ENCODE results near the gene CADM1. TPM values are rescaled to one million over a fixed set of nuclear protein-coding genes. Genes with fewer than 3 reads are reported as not detected.

The CADM1 gene
- total RNA-seq, 1 donor: 86.5 TPM

GRCh38 chr11:115197433-115197832 is 306.8 kb downstream of the CADM1 start:
- Histone ChIP-seq H3K36me3 (ENCODE audit: insufficient read depth, low read length) (no peaks in the 10 kb centered on the region), H3K4me1 (ENCODE audit: insufficient read depth, low read length) (no peaks in the 10 kb centered on the region), H3K4me3 (ENCODE audit: insufficient read depth, low read length) (no peak overlapping the region), H4K20me1 (ENCODE audit: insufficient read depth, low read length) (no peaks in the 10 kb centered on the region), H3K27ac (ENCODE audit: low read depth, low read length) (no peak overlapping the region), H2AFZ (ENCODE audit: low read length) (no peak overlapping the region), H3K4me2 (ENCODE audit: insufficient read depth, low read length) (no peak overlapping the region), H3K27me3 (ENCODE audit: insufficient read depth, low read length) (no peaks in the 10 kb centered on the region), H3K9me3 (ENCODE audit: low read depth, low read length) (no peaks in the 10 kb centered on the region), H3K79me2 (ENCODE audit: insufficient read depth, low read length) (no peaks in the 10 kb centered on the region)
- no peak for TF ChIP-seq CTCF (IDR thresholded peaks at IDR 0.05; ENCODE audit: extremely low read depth, low read depth, low read length)
- DNase-seq (ENCODE audit: insufficient read length, low spot score, missing footprints): no peak

DNA sequence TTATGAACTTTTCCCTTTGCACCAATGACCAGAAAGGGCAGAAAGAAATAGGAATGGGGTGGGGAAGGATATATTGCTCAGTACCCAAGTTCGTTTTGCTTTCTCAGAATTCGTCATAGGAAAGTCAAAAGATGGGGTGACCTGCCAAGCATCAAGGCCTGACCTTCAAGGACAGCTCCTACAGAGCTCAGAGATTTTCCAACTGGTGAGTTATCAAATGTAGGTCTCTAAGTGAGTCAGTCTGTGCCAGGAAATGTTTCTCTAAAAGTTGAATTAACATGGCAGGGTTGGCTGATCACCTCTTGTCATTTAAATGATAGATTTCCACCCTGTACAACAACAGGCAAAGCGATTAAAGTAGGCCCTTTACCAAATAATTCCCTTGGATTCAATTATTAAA is 307.2 kb downstream of the CADM1 start:
- no peak overlapping the region for H3K4me3 ChIP-seq (ENCODE audit: insufficient read depth, low read length)
- no peaks in the 10 kb centered on the region for H3K9me3 ChIP-seq (ENCODE audit: low read depth, low read length)
- H3K36me3 ChIP-seq (ENCODE audit: insufficient read depth, low read length): no peaks in the 10 kb centered on the region
- H3K79me2 ChIP-seq (ENCODE audit: insufficient read depth, low read length): no peaks in the 10 kb centered on the region
- no peaks in the 10 kb centered on the region for H3K27me3 ChIP-seq (ENCODE audit: insufficient read depth, low read length)
- H3K4me2 ChIP-seq (ENCODE audit: insufficient read depth, low read length): no peak overlapping the region
- no peaks in the 10 kb centered on the region for H4K20me1 ChIP-seq (ENCODE audit: insufficient read depth, low read length)
- no peak overlapping the region for H2AFZ ChIP-seq (ENCODE audit: low read length)
- no peak overlapping the region for H3K27ac ChIP-seq (ENCODE audit: low read depth, low read length)
- no peak for TF ChIP-seq CTCF (IDR thresholded peaks at IDR 0.05; ENCODE audit: extremely low read depth, low read depth, low read length)
- H3K4me1 ChIP-seq (ENCODE audit: insufficient read depth, low read length): no peaks in the 10 kb centered on the region
- no peak for DNase-seq (ENCODE audit: insufficient read length, low spot score, missing footprints)

- H3K9me3 ChIP-seq (ENCODE audit: low read depth, low read length): no peaks in the 10 kb centered on the region
- no peak overlapping the region for H2AFZ ChIP-seq (ENCODE audit: low read length)
- no peak overlapping the region for H3K4me2 ChIP-seq (ENCODE audit: insufficient read depth, low read length)
- H3K27me3 ChIP-seq (ENCODE audit: insufficient read depth, low read length): no peaks in the 10 kb centered on the region
- no peaks in the 10 kb centered on the region for H3K4me1 ChIP-seq (ENCODE audit: insufficient read depth, low read length)
- H3K79me2 ChIP-seq (ENCODE audit: insufficient read depth, low read length): no peaks in the 10 kb centered on the region
- DNase-seq (ENCODE audit: insufficient read length, low spot score, missing footprints): no peak
- H3K27ac ChIP-seq (ENCODE audit: low read depth, low read length): no peak overlapping the region
- TF ChIP-seq CTCF (IDR thresholded peaks at IDR 0.05; ENCODE audit: extremely low read depth, low read depth, low read length): no peak
- H3K36me3 ChIP-seq (ENCODE audit: insufficient read depth, low read length): no peaks in the 10 kb centered on the region
- H3K4me3 ChIP-seq (ENCODE audit: insufficient read depth, low read length): no peak overlapping the region
- no peaks in the 10 kb centered on the region for H4K20me1 ChIP-seq (ENCODE audit: insufficient read depth, low read length)
These were observed 309.5 kb downstream of the CADM1 start for GRCh38 chr11:115194802-115195110.

DNA sequence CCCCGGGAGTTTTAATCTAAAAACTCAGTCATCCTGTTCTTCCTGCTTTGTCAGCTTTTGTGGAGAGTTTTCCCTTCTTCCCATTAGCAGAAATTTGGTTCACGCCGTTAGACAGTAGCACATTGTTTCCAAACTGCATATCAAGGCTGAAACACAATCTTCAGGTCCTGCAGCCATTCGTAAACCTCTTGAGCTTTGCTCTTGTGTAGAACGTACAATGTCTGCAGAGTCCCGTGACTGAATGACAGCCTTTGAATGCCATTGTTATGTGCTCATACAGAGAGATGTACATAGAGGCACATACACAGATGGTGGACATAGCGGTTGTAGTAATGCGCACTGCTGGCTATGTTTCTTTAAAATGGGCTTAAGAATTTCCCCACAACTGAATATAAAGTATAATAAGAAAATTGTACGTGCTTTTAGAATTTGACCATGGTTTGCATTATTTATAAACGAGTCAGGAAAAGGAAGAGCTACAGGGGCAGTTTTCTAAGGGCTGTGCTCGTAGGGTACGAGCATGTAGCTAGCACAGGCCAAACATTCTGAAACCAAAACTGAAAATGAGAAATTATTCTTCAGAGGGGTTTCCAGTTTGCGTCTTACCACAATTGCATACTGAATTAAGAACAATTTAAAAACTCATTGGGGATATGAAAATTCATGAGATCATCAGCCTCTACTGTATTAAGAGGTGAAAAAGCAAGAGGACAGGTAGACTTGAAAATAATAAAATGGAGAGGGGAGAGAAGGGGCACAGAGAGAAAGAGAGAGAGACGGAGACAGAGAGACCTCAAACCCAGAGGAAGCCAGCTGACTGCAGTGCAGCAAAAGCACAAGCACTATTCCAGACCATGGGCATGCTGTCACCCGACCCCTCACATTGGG is 310.1 kb downstream of the CADM1 start:
- no peak overlapping the region for H3K4me2 ChIP-seq (ENCODE audit: insufficient read depth, low read length)

More for the DNA sequence above, 310.1 kb downstream of the CADM1 start:
- no peak for DNase-seq (ENCODE audit: insufficient read length, low spot score, missing footprints)
- Histone ChIP-seq H2AFZ (ENCODE audit: low read length) (no peak overlapping the region), H4K20me1 (ENCODE audit: insufficient read depth, low read length) (no peaks in the 10 kb centered on the region), H3K79me2 (ENCODE audit: insufficient read depth, low read length) (no peaks in the 10 kb centered on the region), H3K4me3 (ENCODE audit: insufficient read depth, low read length) (no peak overlapping the region), H3K9me3 (ENCODE audit: low read depth, low read length) (no peaks in the 10 kb centered on the region), H3K4me1 (ENCODE audit: insufficient read depth, low read length) (no peaks in the 10 kb centered on the region), H3K27ac (ENCODE audit: low read depth, low read length) (no peak overlapping the region), H3K27me3 (ENCODE audit: insufficient read depth, low read length) (no peaks in the 10 kb centered on the region), H3K36me3 (ENCODE audit: insufficient read depth, low read length) (no peaks in the 10 kb centered on the region)
- no peak for TF ChIP-seq CTCF (IDR thresholded peaks at IDR 0.05; ENCODE audit: extremely low read depth, low read depth, low read length)

Data from osteoblast (primary cell).